MM.1S (cell line): ENCODE results near the gene FARS2.

Experiments used
- DNase-seq: peaks from one replicate; pipeline ENCODE4 v3.0.0-alpha.2; 2015
- H2AFZ ChIP-seq: fragments of 300-600 bp; sonication (generic); 2 replicates; pipeline ENCODE4 v1.6.0; 2016; ENCODE audit warnings: antibody characterized with exemption, low read length
- H3F3A ChIP-seq: fragments of 300-600 bp; sonication (generic); 2 replicates; pipeline ENCODE4 v1.6.1; 2016; ENCODE audit warnings: mild to moderate bottlenecking, antibody characterized with exemption, low read length, moderate library complexity, mixed read lengths; ENCODE audit not compliant: insufficient read depth
- H3K27ac ChIP-seq: fragments of 300-600 bp; sonication (generic); 2 replicates; pipeline ENCODE4 v1.5.1; 2016; ENCODE audit warnings: mild to moderate bottlenecking, low read length
- H3K27me3 ChIP-seq: fragments of 300-600 bp; sonication (generic); replicated peaks from 2 replicates; pipeline ENCODE4 v1.6.0; 2016; ENCODE audit warnings: low read length; ENCODE audit not compliant: insufficient read depth
- H3K36me3 ChIP-seq: fragments of 300-600 bp; sonication (generic); replicated peaks from 2 replicates; pipeline ENCODE4 v1.6.1; 2016; ENCODE audit warnings: mild to moderate bottlenecking, low read length, mixed read lengths; ENCODE audit not compliant: insufficient read depth
- H3K4me1 ChIP-seq: fragments of 300-600 bp; sonication (generic); 2 replicates; pipeline ENCODE4 v1.6.1; 2016; ENCODE audit warnings: low read length, mixed read lengths
- H3K4me2 ChIP-seq: fragments of 300-600 bp; sonication (generic); 2 replicates; pipeline ENCODE4 v1.6.0; 2016; ENCODE audit warnings: low read depth, low read length
- H3K4me3 ChIP-seq: fragments of 300-600 bp; sonication (generic); 2 replicates; pipeline ENCODE4 v1.5.1; 2016; ENCODE audit warnings: low read length, mixed read lengths
- H3K79me2 ChIP-seq: fragments of 300-600 bp; sonication (generic); 2 replicates; pipeline ENCODE4 v1.6.1; 2016; ENCODE audit warnings: mixed run types, low read length, mixed read lengths
- H3K9ac ChIP-seq: fragments of 300-600 bp; sonication (generic); 2 replicates; pipeline ENCODE4 v1.6.1; 2016; ENCODE audit warnings: low read length, mixed read lengths
- H3K9me2 ChIP-seq: fragments of 300-600 bp; sonication (generic); replicated peaks from 2 replicates; pipeline ENCODE4 v1.6.1; 2016; ENCODE audit warnings: mild to moderate bottlenecking, low read length, mixed read lengths; ENCODE audit not compliant: insufficient read depth
- H3K9me3 ChIP-seq: fragments of 300-600 bp; sonication (generic); replicated peaks from 2 replicates; pipeline ENCODE4 v1.6.1; 2016; ENCODE audit warnings: mild to moderate bottlenecking, low read length, mixed read lengths; ENCODE audit not compliant: insufficient read depth
- H4K20me1 ChIP-seq: fragments of 300-600 bp; sonication (generic); 2 replicates; pipeline ENCODE4 v1.6.1; 2016; ENCODE audit warnings: mild to moderate bottlenecking, low read length, moderate library complexity, mixed read lengths; ENCODE audit not compliant: insufficient read depth
- CTCF ChIP-seq: fragments of 300-600 bp; sonication (generic); IDR thresholded peaks from 2 replicates; pipeline ENCODE4 v1.5.1; 2016; ENCODE audit warnings: antibody characterized with exemption, low read length, mixed read lengths
- EZH2 ChIP-seq: fragments of 300-600 bp; sonication (generic); optimal IDR thresholded peaks from 2 replicates; pipeline ENCODE3; 2017; ENCODE audit warnings: low read depth, mild to moderate bottlenecking, antibody characterized with exemption, low read length, mixed read lengths
- EZH2phosphoT487 ChIP-seq: fragments of 300-600 bp; sonication (generic); IDR thresholded peaks from 2 replicates; pipeline ENCODE4 v1.6.1; 2018; ENCODE audit warnings: antibody characterized with exemption, low read length

The FARS2 gene

GRCh38 chr6:5597413-5597812 is 336.1 kb downstream of the FARS2 start:
- no peak overlapping the region for H3K27ac ChIP-seq
- H3K27me3 ChIP-seq, result no peaks in the 10 kb centered on the region
- H2AFZ ChIP-seq, result no peak overlapping the region
- no peaks in the 10 kb centered on the region for H3K9me3 ChIP-seq
- no peak overlapping the region for H3K4me2 ChIP-seq
- H3K4me1 ChIP-seq, result no peaks in the 10 kb centered on the region
- H3K9ac ChIP-seq, result no peak overlapping the region
- no peaks in the 10 kb centered on the region for H3K79me2 ChIP-seq
- H4K20me1 ChIP-seq, result no peaks in the 10 kb centered on the region
- no peak for DNase-seq
- H3F3A ChIP-seq, result no peaks in the 10 kb centered on the region
- H3K4me3 ChIP-seq, result no peak overlapping the region
- no peaks in the 10 kb centered on the region for H3K9me2 ChIP-seq
- H3K36me3 ChIP-seq, result no peaks in the 10 kb centered on the region
- TF ChIP-seq EZH2 (no peak), EZH2phosphoT487 (no peak), CTCF (no peak)

GRCh38 chr6:5598123-5598522 is 336.8 kb downstream of the FARS2 start:
- Histone ChIP-seq H3K9me3 (no peaks in the 10 kb centered on the region), H3K9ac (no peak overlapping the region), H3F3A (no peaks in the 10 kb centered on the region), H3K79me2 (no peaks in the 10 kb centered on the region), H4K20me1 (no peaks in the 10 kb centered on the region), H3K4me3 (no peak overlapping the region), H3K4me2 (no peak overlapping the region), H3K9me2 (no peaks in the 10 kb centered on the region), H3K36me3 (no peaks in the 10 kb centered on the region), H2AFZ (no peak overlapping the region), H3K27ac (no peak overlapping the region), H3K27me3 (no peaks in the 10 kb centered on the region), H3K4me1 (no peaks in the 10 kb centered on the region)
- no peak for TF ChIP-seq EZH2phosphoT487
- TF ChIP-seq CTCF, result no peak
- TF ChIP-seq EZH2, result no peak
- no peak for DNase-seq

GRCh38 chr6:5599127-5599526 is 337.8 kb downstream of the FARS2 start:
- H3K27me3 ChIP-seq, result no peaks in the 10 kb centered on the region
- H3K9me3 ChIP-seq, result no peaks in the 10 kb centered on the region
- no peaks in the 10 kb centered on the region for H3K4me1 ChIP-seq
- H3K27ac ChIP-seq, result no peak overlapping the region
- H3K4me3 ChIP-seq, result no peak overlapping the region
- no peaks in the 10 kb centered on the region for H3K79me2 ChIP-seq
- no peaks in the 10 kb centered on the region for H3K36me3 ChIP-seq
- H3K4me2 ChIP-seq, result no peak overlapping the region
- no peak overlapping the region for H3K9ac ChIP-seq
- no peak overlapping the region for H2AFZ ChIP-seq
- H4K20me1 ChIP-seq, result no peaks in the 10 kb centered on the region
- H3K9me2 ChIP-seq, result no peaks in the 10 kb centered on the region
- H3F3A ChIP-seq, result no peaks in the 10 kb centered on the region
- no peak for TF ChIP-seq CTCF
- no peak for TF ChIP-seq EZH2
- no peak for TF ChIP-seq EZH2phosphoT487
- no peak for DNase-seq
